Renal cortical epithelial cell (primary cell): Measurements from ENCODE around the gene RPS5. TPM values are rescaled to one million over a fixed set of nuclear protein-coding genes. Genes with fewer than 3 reads are reported as not detected.
A peak's percentile ranks its signal among the peaks of the same experiment; 100 is the strongest.
"Not testable (repeated sequence)": the region's sequence is repeated elsewhere in the genome, so short reads cannot be mapped to it uniquely, and the experiment has no call there.

Experiments used
- DNase-seq: peaks from one replicate; pipeline ENCODE4 v3.0.0-alpha.2; 2011; ENCODE audit warnings: low read depth
- total RNA-seq: library from RNA; depleted of rRNA; stranded (reverse); fragments of >200 nt; gene quantifications from 2 replicates; pipeline ENCODE4 v1.2.3, GENCODE V29; 2014

Gene RPS5
- total RNA-seq, 1 donor from 2014 or later: 847 TPM

- no peak for DNase-seq
Observed at GRCh38 chr19:58406818-58407657, 20.0 kb downstream of the RPS5 start.

- no peak for DNase-seq
Observed at GRCh38 chr19:58407658-58408151, 20.6 kb downstream of the RPS5 start.

- peak; percentile 81 for DNase-seq
Observed at GRCh38 chr19:58408152-58409009, 21.3 kb downstream of the RPS5 start, which contains the start of gene ZNF584. Gene ZNF584 (plus strand): TSS chr19:58408649. CDS start chr19:58409148, 499 bp downstream.

GRCh38 chr19:58409010-58409790, 22.1 kb downstream of the RPS5 start:
- DNase-seq: no peak

- no peak for DNase-seq
Observed at GRCh38 chr19:58416604-58417003, 29.5 kb downstream of the RPS5 start.

- DNase-seq: no peak
Observed at GRCh38 chr19:58417071-58417470, 30.0 kb downstream of the RPS5 start.

GRCh38 chr19:58428617-58429016, 41.5 kb downstream of the RPS5 start:
- no peak for DNase-seq

- DNase-seq: no peak
Observed at GRCh38 chr19:58429745-58430144, 42.7 kb downstream of the RPS5 start.

- peak; percentile 27 for DNase-seq
Observed at GRCh38 chr19:58434217-58434616, 47.1 kb downstream of the RPS5 start.

GRCh38 chr19:58439576-58440554, 52.8 kb downstream of the RPS5 start, which contains the start of gene ZNF132:
Gene ZNF132 (minus strand): TSS chr19:58440153. CDS start chr19:58439821, 332 bp downstream.
- peak; percentile 100 for DNase-seq

GRCh38 chr19:58440556-58440955, 53.5 kb downstream of the RPS5 start:
- DNase-seq: no peak

GRCh38 chr19:58442986-58443385, 55.9 kb downstream of the RPS5 start:
- DNase-seq: not testable (repeated sequence)

Other genes starting within 250 kb of the RPS5 start
- gene ZNF329, start 236.5 kb upstream of the RPS5 start, total RNA-seq: 13.0 and 21.8 TPM in 2 replicates
- gene ZNF274, start 204.2 kb upstream of the RPS5 start, total RNA-seq: 15.9 and 22.6 TPM in 2 replicates
- gene ZNF544, start 158.4 kb upstream of the RPS5 start, total RNA-seq: 53.8 and 73.3 TPM in 2 replicates
- gene ZNF8, start 108.3 kb upstream of the RPS5 start, total RNA-seq: 4.2 and 10.9 TPM in 2 replicates
- 37.3 and 37.6 TPM in 2 replicates for gene ERVK3-1, start 81.9 kb upstream of the RPS5 start, total RNA-seq
- 1.4 and 4.0 TPM in 2 replicates for gene ZSCAN22, start 60.3 kb upstream of the RPS5 start, total RNA-seq
- gene A1BG, start 33.8 kb upstream of the RPS5 start, total RNA-seq: 6.2 TPM in 1 of 2 replicates, not detected in the other
- 0.17 and 5.5 TPM in 2 replicates for gene ZNF497, start 24.5 kb upstream of the RPS5 start, total RNA-seq
- gene ZNF837, start 6.2 kb upstream of the RPS5 start, total RNA-seq: 5.9 and 6.4 TPM in 2 replicates
- not detected in 2 replicates for gene RNF225, start 8.4 kb downstream of the RPS5 start, total RNA-seq
- 13.4 and 28.8 TPM in 2 replicates for gene ZNF584, start 21.4 kb downstream of the RPS5 start, total RNA-seq
- 3.1 and 7.6 TPM in 2 replicates for gene ZNF132, start 52.9 kb downstream of the RPS5 start, total RNA-seq
- 3.8 and 10.2 TPM in 2 replicates for gene ZNF324B, start 64.4 kb downstream of the RPS5 start, total RNA-seq
- gene ZNF324, start 79.8 kb downstream of the RPS5 start, total RNA-seq: 11.6 and 16.7 TPM in 2 replicates
- 5.4 and 11.1 TPM in 2 replicates for gene ZNF446, start 89.1 kb downstream of the RPS5 start, total RNA-seq
- 3.5 and 7.6 TPM in 2 replicates for gene SLC27A5, start 124.7 kb downstream of the RPS5 start, total RNA-seq
- 3.1 and 10.2 TPM in 2 replicates for gene ZBTB45, start 132.5 kb downstream of the RPS5 start, total RNA-seq
- 177 and 276 TPM in 2 replicates for gene TRIM28, start 156.8 kb downstream of the RPS5 start, total RNA-seq
- gene CHMP2A, start 167.8 kb downstream of the RPS5 start, total RNA-seq: 124 and 127 TPM in 2 replicates
- 39.4 and 55.4 TPM in 2 replicates for gene UBE2M, start 171.3 kb downstream of the RPS5 start, total RNA-seq
- 11.6 and 30.6 TPM in 2 replicates for gene MZF1, start 186.1 kb downstream of the RPS5 start, total RNA-seq